GM19035 (cell line): ENCODE measurements around the gene KRT7.
"Not testable (repeated sequence)": the region's sequence is repeated elsewhere in the genome, so short reads cannot be mapped to it uniquely, and the experiment has no call there.

ENCODE experiments used
- ATAC-seq: cut with Tn5 transposase; IDR thresholded peaks from one replicate; pipeline ENCODE4 v1.9.1; 2021; ENCODE audit not compliant: unreplicated experiment

Gene KRT7

DNA sequence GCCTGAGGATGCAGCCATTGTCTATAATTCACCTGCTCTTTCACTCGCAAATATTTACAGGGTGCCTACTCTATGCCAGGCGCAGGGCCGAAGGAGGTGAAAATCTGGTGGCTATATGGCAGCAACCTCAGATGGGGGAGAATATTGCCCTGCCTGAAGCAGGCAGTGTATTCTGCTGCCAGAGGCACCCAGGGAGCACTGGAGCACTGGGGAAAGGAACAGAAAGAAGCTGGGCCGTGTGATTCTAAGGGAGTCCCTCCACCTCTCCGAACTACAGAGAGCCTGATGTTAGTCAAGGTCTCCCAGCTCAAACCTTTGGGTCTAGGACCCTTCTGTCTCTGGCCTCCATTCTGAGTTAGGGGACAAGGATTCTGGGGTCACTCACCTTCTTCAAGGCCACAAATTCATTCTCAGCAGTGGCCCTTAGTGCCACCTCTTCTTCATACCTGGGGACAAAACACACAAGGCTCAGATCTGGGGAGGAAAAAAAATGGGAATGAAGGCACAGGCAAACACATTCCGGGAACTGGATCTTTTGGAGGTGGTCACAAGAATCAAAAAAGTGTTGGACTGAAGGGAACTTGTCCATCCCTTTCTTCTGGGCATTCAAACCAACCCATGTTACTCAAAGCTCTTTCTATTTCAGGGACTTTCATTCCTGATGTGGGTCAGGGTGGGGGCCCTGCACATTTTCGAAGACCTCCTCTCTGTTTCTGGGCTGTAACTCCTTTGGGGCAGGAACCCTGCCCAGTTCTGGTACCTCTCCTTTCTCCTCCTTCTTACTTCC lies 22.1 kb downstream of the KRT7 start:
- no peak for ATAC-seq

DNA sequence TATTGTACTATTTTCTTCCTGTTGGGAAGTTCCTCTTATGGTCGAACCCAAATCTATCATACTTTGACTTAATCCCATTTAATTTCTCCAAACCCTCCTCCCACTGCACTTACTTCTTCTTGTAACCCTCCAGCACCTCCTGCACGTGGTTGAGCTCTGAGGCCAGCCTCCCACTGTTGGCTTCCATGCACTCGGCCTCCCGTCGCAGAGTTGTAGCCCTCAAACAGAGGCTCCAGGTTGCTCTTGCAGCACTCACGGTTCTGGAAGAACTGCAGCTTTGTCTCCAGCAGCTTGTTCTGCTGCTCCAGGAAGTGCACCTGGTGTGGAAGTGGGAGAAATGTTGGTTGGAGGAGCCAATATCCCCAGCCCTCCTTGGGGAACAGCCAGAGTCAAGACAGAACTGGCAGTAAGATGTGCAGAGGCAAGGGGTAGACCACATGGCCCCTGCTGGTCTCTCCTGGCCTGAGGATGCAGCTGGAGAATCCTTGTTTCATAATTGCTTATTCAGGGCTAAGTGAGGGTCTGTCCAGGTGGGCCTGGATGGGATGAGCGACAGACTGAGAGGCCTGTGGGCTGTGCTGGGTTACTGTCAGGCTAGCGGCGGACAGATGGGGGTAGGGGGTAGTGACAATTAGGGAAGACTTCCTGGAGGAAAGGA lies 23.0 kb downstream of the KRT7 start:
- no peak for ATAC-seq

DNA sequence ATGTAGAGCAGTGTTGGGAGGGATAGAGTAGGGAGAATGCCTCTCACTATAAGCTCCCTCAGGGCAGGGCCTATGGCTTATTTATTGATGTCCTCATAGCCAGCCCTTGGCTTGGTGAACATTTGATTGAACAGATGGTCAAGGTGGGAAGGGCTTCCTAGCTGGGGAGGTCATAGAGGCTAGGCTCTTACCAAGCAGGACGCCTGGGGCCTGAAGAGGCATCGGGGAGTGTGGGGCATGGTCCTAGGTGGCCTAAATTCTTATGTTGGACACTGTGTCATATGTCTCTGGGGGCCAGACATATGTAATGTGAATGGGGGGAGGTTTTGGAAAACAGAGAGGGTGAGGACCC lies 23.5 kb downstream of the KRT7 start:
- no peak for ATAC-seq

DNA sequence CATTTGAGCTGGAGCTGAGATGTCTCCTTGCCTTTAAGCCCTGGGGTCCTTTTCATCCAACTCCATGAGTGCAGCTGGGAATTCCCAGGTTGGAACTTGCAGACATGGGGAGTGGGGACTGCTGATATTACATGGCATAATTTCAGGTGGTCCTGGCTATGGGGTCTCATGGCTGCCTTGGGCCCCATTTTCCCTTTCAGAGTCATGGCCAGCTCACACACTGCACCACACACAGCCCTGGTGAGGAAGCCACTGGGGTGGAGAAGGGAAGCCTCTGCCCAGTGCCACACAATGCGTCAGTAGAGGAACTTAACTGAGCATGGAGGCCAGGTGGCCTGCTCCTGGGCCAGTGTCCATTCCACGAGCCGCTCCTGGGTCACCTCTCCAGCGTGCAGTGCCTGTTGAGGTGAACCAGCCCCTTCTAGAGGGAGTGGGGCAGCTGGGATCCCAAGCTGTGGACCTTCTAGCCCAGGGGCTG lies 24.1 kb downstream of the KRT7 start:
- ATAC-seq, result no peak

- not testable (repeated sequence) for ATAC-seq
Observed at GRCh38 chr12:52257922-52258321, 24.9 kb downstream of the KRT7 start.

DNA sequence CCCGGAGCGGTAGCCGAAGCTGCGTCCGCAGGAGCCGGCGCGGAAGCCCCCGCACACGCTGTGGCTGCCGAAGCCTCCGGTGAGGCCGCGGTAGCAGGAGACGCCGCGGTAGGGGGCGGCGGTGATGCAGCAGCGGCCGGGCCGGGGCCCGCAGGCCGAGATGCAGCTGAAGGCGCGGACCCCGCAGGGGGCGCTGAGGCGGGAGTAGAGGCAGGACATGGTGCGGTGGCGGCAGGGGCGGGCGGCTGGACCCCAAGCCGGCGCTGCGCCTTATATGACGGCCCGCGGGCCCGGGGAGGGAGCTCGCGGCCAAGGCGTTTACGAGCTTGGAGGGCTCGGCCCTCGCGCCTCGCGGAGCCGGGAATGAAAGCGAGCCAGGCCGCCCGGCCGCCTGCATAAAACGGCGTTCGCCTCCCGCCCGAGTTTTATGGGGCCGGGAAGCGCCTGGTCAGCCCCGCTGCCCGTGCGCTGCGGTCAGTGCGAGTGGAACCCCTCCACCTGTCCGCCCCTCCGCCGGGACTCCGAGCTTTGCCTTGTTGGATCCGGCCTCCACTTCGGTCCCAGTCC lies 25.4 kb downstream of the KRT7 start:
- ATAC-seq, result no peak

DNA sequence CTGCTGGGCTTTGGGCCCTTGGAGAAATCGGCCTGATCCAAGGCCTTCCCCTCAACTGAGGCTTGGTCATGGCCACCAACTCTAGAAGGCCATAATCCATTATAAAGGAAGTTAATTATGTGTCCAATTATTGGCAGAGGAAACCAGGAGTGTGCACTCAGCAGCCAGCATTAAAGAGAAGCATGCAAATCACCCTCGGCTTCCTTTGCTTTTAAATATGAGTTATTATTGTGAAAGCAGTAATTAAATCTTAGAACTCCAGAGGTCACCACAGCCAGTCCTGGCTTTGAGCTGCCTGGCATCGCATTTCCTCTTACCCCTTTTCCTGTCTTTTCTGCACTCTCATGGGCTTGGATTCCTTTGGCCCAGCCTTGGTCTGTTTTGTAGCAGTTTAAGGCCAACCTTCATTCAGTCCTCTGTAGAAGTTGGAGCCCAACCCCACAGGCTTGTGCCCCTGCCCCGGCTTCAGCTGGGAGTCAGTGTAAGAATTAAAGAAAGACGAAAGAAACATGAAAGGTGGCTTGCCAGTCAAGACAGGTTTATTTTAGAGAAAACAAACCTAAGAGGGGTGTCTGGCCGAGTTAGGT lies 26.7 kb downstream of the KRT7 start:
- ATAC-seq, result no peak

- no peak for ATAC-seq
Observed at GRCh38 chr12:52260361-52261207, 27.5 kb downstream of the KRT7 start.

DNA sequence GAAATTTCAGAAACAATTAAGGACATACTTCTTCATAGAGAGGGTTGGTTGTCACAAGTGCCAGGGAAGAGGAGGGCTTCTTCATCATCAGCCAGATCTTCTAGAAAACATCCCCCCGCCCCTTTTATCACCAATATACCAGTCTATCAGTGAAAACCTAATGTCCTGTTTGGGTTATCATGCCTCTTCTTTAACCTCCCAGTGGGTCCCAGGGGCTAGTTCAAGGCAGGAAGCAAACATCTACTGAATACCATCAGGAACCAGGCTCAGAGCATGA lies 28.1 kb downstream of the KRT7 start:
- no peak for ATAC-seq

DNA sequence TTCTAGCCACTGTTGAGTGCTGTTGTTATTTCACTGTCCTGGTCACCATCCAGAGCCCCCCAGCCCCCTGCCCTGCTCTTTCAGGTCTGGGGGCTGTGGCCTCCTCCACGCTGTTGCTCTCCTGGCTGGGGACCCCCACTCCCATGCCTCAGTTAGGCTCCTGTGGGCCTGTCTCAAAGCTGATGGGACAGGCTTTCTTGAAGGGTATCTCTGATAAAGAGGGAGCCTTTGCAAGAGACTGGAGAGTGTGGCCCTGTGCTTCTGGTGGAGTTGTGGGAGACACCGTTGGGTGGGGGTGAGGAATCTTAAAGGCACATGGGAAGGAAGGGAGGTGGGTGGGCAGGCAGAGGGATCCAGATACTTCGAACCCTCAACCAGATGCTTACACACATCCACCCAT lies 29.2 kb downstream of the KRT7 start:
- ATAC-seq, result no peak

- no peak for ATAC-seq
Observed at GRCh38 chr12:52263761-52264434, 30.9 kb downstream of the KRT7 start.

- no peak for ATAC-seq
Observed at GRCh38 chr12:52264435-52264825, 31.4 kb downstream of the KRT7 start.

- ATAC-seq, result no peak
Observed at GRCh38 chr12:52266514-52266913, 33.5 kb downstream of the KRT7 start.

DNA sequence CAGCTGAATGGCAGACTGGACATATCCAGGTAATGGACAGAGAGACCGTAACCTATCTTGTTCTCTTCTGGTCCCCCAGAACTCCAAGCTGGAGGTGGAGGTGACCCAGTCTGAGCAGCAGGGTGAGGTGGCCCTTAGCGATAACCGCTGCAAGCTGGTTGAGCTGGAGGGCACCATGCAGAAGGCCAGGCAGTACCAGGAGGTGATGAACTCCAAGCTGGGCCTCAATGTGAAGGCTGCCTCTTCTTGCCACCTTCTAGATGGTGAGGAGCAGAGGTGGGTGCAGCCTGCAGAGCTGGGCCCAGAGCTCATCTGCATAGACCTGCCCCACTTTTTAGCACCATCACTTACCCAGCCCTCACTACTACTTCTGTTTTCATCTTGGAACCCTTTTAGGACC lies 34.2 kb downstream of the KRT7 start:
- no peak for ATAC-seq

DNA sequence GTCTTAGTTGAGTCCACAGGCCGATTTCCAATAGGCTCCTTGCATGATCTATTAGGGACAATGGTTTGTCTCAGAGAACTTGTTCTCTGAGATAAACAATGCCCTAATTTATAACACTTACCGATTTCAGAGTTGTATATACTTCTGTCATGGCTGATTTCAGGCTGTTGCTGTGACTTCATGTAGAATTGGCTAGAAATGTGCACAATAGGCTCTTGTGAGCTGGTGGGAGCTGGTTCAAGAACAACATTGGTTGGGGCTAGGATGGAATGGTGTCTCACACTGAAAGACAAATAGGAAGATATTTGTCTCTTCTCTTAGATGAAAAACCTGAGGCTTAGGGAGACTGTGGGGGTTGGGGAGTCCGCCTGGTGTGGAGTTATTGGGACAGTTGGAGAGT lies 34.7 kb downstream of the KRT7 start:
- no peak for ATAC-seq

DNA sequence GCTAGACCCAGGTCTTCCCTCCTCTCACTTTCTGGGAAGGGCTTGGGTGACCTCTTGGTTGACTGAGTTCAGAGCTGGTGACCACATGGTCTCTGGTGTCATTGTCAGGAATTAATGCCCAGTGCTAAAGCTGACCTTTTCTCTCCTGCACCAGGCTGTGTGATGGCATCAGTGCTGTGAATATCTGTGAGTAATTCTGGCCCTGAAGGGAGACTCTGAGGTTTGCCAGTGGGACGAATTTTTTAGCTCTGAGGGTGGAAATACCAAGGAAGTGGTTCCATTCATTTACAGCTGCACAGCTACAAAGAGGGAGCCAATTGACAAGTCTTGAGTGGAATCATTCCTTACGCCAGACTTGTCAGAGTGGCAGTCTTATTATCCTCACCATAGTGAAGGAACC lies 35.2 kb downstream of the KRT7 start:
- no peak for ATAC-seq

GRCh38 chr12:52270541-52271070 lies 37.6 kb downstream of the KRT7 start:
- no peak for ATAC-seq

- no peak for ATAC-seq
Observed at GRCh38 chr12:52271158-52271557, 38.1 kb downstream of the KRT7 start.

DNA sequence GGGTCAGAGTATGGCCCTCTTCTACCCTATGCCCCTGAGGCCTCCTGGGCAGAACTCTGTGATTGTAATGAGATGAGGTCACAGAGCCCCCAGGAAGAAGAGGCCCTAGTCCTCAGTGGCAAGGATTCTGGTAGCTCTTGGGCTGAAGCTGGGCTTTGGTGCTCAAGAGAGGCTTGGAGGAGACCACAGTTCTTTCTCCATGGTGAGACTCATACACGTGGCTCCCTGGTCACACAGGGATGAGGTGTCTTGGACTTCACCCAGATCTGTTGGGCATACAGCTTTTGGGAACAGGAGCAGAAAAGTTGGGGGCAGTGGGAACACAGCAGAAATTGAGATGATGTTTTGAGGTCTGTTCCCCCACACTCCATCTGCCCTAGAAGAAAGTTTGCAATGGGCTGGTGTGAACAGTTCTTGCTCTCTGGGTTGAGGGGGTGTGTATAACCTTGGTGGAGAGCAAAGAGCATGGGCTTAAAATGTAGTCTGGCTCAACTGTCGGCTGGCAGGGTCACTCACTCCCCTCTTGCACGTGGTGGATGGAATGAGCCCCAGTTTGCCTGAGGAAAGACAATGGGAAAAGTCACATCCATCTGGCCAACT lies 41.6 kb downstream of the KRT7 start, which contains the start of gene KRT86:
Gene KRT86 (plus strand): TSS at position 125 of the 600 bp plus-strand sequence. CDS start 27,272 bp downstream, outside the sequence.
- ATAC-seq, result no peak

- ATAC-seq, result no peak
Observed at GRCh38 chr12:52275686-52276085, 42.6 kb downstream of the KRT7 start.
